SK-N-DZ (cell line): ENCODE results near the gene SLC7A8.

ENCODE experiments used
- DNase-seq: peaks from one replicate; pipeline ENCODE4 v3.0.0-alpha.2; 2015; ENCODE audit warnings: low spot score

SLC7A8 gene

DNA sequence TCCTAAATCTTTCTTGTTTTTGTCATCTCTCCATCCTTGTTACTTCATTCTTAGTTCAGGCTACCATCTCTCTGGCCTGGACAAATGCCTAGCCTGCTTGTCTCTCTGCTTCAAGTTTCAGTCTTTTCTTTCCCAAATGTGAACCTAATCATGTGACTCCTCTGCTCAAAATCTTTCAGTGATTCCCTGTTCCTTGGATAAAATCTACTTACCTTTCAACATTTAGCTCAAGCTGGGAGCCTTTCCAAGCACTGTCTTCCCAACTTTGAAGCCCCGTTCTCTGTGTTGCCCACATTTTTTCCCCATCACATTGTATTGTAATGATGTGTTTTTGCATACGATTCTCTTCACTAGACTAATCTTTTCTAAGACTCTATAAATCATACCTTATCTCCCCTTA is 24.7 kb downstream of the SLC7A8 start:
- DNase-seq, result no peak

DNA sequence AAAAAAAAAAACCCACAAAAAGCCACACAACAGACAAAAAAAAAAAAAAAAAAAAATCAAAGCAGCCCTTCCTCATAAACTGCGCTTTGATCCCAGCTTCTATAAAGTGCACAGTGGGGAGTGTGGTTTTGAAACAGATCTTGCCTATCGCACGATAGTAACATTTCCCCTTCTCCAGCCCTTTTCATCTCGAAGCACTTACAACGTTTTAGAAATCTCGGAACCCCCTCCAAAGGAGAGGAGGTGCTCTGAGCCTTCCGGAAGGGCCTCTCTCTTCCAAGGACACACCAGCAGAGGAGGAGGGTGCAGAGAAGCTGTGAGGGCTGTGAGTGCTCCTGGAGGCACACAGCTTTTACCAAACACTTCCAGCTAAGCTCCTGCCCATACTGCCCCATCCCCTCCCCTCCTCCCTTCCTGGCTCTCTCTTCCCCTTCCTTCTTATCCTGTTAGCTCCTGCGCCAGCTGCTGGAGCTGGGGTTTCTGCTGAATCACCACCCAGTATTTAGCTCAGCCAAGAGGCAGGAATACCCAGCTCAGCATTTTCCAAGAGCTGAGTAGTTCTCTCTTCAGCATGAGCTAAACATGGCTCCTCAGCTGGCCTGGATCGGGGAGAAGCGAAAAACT is 28.4 kb downstream of the SLC7A8 start:
- DNase-seq, result no peak

DNA sequence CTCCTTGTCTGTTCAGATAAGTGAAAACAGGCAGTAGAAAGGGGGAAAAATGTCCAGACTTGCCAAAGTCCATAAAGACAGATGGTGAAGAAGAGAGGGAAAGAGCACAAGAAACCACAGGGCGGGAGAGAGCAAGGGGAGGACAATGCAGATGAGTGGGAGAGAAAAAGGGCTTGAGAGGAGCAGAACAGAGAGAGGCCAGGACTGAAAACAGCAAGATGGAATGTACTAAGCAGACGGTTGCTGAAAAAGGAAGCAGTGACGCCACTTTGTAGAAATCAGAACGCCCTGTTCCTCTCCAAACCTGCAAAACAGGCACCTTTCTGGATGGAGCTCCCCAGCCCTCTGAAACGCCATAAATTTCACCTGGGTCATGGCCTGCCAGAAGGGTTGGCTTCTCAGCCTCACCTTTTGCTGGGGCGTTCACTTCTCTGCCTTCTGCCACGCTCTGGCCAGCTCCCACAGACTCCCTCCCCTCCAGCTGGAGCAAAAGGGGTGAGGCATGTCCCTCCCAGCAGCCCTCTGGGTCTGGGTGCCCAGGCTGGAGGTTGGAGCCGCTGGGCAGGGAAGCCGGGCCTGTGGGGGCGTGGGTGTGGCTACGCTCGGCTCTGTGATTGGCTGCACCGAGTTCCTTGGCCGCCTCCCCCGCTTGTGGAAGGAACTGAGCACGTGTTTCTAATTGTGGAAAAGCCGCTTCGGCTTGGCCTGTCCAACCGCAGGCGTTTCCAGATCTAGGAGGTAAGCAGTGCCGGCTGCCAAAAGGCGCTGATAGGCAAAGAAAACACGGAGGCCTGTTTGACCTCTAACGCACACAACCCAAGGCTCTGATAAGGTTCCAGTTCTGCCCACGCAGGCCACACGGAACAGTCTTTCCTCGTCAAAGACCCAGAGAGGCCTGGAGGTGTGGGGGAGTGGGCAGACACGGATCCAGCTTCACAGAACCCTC is 29.3 kb downstream of the SLC7A8 start:
- DNase-seq, result peak; percentile 37

DNA sequence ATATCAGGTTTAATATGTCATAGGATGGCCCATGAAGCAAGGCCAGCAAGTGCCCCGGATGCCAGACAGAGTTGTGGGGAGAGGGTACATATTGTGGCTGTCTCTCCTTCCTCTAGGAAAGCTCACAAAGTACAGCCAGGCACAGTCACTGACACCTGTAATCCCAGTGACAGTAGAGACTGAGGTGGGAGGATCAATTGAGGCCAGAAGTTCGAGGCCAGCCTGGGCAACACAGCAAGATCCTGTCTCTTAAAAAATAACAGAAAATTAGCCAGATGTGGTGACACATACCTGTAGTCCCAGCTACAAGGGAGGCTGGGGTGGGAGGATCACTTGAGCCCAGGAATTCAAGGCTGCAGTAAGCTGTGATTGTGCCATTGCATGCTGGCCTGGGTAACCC is 32.1 kb downstream of the SLC7A8 start:
- no peak for DNase-seq

DNA sequence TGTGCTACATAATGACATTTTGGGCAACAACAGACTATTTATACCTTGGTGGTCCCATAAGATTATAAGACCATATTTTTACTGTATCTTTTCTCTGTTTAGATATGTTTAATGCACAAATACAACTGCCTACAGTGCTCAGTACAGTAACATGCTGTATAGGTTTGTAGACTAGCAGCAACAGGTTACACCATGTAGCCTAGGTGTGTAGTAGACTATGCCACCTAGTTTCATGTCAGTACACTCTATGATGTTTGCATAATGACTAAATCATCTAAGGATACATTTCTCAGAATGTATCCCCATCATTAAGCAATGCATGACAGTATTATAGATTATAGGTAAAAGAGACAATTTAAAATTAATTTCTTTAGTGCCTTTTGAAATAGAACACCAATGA is 33.7 kb downstream of the SLC7A8 start:
- DNase-seq, result no peak

DNA sequence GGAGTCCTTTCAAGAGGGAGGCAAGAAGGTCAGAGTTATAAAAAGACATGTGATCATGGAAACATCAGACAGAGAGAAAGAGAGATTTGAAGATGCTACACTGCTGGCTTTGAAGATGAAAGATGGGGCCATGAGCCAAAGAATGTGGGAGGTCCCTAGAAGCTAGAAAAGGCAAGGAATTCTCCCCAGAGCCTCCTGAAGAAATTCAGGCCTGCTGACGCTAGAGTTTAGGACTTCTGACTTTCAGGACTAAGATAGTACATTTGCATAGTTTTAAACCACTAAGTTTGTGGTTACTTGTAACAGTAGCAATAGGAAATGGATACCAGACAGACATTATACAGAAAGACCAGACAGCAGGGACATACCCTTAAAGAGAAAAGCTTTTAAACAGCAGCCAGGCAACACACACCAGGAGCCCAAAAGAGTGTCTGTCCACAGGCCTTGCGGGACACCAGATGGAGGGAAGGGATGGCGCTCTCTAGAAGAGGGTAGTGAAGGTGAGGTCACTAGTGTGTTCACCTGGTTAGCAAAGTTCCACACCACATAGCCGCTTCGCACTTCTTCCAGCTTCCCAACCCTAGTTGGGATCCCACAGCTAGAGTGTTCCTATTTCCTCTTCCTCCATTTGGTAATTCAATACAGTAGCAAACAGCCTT is 34.7 kb downstream of the SLC7A8 start:
- DNase-seq, result no peak

DNA sequence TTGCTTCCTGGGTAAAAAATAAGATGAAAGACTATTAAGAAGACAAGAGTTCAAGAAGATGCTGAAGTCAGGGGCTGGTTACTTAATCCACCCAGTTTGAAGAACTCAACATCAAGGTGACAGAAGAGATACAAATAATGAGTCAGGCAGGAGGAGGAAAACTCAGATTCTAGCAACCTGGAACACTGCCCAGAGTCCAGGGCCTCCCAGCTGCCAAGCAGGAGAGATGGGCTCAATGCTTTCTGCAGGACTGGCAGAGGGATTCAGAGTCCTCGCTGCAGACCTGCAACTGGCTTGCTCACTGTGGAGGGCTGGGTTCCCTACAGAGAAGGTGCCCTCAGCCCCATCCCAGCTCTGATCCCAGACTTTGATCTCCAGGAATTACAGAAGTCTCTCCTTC is 35.8 kb downstream of the SLC7A8 start:
- DNase-seq, result no peak

DNA sequence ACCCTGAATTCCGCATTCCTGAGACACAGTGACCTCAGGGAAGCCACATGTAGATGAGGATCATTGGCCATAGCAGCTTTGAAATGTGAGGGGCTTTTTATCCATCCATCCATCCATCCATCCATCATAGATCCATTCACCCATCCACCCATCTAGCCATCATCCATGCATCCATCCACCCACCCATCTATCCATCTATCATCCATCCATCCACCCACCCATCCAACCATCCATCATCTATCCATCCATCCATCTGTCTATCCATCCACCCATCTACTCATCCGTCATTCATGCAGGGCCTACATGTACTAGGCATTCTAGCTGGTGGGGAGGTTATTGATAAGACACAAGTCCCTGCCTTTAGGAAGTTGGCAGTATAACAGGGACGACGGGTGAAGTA is 36.5 kb downstream of the SLC7A8 start:
- no peak for DNase-seq

DNA sequence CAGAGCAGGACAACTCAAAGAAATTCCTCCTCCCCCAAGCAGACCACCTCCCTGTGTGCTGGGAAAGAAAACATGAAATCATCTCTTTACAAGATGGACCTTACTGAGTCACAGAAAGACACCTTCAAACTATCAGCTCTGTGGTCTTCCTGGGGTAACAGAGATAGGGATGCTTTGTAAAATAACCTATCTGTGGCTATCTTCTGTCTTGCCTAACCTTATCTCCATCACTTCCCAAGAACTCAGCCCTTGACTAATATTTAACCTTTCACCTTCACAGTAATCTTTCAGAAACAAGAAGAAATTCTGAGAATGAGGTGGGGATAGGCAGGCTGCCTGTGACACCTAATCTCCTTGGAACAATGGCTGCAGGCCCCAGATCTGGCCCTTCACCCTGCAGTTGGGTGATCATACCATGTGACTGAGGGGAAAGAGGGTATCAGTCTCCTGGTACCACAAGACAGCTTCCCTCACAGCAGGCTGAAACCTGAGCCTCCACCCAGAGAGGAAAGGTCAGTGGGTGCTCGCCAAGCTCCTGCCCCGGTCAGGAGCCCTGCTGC is 37.0 kb downstream of the SLC7A8 start:
- no peak for DNase-seq

DNA sequence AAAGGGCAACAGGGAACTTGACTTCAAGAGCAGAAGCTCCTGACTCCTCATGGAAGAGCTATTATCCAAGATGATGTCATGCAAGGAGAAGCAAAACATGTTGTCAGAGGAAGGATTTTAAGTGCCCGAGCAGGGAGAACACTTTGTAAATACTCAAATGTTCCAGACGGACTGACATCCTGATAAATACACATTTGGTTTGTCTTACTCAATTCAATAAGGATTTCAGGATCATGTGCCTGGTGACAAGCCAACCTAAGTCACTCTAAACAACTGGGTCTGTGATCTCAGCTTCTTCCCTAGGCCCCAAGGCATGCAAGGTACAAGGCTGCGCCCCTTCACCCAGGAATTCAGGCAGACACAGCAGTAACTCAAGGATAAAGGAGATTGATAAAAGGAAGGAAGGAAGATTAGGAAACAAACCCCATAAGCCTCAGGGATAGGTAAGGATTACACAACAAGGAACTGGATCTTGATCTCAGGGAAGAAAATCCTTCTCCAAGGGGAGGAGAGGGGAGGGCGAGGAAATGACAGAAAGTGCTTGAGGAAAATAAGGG is 37.6 kb downstream of the SLC7A8 start:
- no peak for DNase-seq

DNA sequence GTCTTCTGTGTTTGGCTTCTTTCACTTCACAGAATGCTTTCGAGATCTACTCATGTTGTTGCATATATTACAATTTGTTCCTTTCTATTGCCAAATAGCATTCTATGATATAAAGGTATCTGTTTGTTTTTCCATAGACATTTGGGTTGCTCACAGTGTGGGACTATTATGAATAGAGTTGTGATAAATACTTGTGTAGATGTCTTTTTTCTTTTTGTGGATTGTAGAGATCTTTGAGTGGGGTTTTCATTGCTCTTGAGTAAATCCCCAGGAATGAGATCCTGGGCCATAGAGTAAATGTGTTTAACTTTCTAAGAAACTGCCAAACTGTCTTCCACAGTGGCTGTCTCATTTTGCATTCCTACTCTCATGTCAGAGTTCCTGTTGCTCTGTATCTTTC is 39.5 kb downstream of the SLC7A8 start:
- no peak for DNase-seq

DNA sequence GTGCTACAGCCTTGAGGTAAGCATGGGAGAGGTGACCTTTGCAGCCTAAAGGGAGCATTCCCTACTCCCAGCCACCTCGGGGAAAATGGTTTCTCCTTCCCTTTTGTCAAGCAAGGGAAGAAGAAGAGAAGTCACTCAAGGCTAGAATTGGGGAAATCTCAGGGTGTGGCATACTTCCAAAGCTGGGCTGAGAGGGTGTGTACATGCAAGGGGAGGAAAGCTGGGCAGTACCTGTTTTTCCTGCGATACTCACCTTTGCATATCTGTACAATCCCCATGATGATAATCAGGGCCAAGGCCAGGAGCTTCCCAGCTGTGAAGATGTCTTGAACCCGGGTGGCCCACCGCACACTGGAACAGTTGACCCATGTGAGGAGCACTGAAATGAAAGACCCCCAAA is 40.6 kb downstream of the SLC7A8 start:
- DNase-seq, result no peak

DNA sequence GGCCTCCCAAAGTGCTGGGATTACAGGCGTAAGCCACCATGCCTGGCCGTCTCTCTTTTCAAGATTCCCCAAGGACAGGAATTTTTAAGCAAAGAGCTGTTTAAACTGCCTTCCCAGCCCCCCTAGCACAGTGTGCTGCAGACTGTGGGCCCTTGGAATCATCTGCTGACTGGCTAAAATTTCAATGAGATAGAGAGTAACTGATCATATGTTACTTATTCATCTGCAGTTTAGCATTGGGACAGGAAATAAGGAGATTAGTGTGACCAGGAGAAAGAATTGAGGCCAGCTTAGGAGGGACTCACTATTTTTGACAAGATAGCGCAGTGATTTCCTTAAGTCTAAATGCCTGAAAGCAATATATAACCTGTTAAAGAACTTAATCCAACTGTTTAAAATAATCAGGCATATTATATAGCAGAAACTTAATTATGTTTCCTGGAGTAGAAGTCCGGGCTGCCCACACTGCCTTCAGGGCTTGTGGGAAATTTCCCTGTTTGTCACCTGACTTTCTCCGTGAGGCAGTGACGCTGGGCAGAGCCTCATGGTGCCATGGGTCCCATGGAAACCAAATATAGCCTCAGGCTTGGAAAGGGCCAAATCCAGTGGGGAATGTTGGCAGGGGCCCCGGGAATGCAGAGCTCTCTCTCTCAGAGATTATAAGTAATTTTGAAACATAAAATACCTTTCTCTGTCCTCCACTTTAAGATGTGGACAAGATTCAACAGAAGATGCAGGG is 41.6 kb downstream of the SLC7A8 start:
- no peak for DNase-seq

DNA sequence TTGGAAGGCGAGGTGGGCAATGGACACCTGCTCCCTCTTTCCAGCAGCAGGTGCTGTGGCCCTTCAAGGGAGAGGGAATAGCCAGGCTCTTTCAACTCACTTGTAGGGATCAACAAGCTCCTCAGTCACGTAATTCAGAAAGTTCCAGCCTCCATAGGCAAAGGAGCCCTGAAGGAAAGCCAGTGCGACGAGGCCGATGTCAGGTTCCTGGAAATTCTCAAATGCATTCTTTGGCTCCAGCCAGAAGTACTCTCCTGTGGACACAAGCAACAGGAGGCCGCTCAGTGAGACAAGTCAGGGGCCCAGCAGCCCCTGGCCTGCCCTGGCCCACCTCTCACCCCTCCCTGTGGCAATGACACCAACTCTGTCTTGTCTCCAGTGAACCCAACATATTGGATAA is 43.1 kb downstream of the SLC7A8 start:
- no peak for DNase-seq

DNA sequence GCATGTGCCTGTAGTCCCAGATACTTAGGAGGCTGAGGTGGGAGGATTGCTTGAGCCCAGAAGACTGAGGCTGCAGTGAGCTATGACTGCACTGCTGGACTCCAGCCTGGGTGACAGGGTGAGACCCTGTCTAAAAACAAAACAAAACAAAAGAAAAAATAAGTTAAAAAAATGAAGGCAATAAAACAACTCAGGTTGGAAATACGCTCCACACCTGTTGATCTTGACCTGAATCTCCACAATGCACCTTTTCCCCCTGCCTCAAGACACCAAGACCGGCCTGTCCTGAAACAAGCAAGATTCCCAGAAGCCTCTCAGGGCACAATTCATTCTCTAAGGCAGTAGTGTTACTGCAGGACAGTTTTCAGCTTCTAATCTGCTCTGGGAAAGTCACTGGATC is 43.6 kb downstream of the SLC7A8 start:
- no peak for DNase-seq

DNA sequence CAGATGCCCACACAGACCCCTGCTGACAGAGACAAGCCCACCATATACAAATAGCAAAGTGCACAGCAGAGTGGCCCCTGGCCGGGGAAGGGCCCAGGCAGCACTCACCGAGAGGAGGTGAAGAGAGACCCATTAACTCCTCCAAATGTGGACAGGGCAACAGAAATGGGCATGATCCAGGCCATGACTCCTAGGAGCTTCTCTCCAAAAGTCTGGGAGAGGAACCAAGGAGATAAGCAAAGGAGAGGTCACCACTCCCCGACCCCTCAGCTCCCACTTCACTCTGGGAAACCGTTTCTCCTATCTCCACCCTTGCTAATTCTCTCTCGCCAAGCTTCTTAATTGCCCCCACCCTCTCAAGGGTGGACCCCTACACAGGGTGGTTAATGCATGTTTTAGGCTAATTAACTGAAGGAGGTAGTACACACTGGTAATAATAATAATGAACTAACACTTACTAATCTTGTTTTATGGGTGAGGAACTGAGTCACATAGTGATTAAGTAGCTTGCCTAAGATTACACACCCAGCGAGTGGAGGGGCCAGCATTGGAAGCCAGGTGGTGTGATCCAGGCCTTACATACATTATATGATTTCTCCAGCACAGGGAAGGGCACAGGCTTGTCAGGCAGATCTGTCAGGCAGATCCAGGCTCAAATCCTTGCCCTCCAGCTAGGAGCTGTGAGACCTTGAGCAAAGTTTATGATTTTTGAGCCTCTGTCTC is 45.5 kb downstream of the SLC7A8 start:
- no peak for DNase-seq

DNA sequence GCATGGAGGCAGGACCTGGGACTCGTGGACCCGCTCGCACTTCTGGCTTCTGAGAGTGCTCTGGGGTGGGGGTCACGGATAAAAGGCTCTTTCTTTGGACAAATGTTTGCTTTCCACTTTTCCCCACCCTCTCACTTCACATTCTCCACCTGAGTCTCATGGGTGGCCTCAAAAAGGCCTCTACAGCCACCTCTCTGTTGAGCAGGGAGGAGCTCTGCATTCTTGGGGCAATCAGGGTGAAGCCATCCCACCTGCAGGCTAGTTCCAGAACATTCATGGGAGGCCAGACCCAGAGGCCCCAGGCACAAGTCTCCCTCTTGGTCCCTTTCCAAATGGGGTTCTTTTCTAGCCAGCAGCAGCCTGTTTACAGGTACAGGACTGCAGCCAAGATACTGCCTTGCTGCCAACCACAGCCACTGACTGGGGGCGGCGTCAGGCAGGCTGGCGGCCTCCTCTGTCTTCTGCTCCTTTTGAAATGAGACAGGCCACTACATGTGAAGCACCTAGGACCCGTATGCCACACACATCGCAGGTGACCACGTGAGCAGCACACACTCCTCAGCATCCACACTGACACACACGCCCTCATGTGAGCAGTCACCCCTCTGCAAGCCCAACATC is 46.2 kb downstream of the SLC7A8 start:
- no peak for DNase-seq

DNA sequence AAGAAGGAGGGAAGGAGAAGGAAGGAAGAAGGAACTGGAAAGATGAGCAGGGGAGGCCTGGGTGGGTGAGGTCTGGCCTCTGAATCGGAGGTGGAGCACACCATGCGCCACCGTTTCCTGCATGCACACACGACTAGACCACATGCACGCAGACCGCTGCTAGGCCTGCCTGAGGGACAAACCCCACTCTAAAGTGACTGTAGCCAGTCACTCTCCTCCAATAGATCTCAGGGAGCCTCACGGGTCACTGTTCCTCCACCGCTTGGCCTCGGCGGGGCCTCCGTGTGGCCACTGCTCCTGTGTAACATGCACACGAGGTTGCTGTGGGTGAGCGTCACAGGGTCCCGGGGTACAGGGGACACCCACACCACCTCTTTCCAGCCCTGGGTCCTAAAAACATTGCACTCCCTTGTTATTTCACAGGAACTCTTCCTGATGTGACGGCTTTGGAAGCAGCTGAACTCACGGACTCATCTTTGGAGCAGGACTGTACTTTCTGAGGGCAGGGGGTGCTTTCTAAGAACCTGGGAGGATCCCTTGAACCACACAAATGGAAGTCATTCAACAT is 46.8 kb downstream of the SLC7A8 start:
- no peak for DNase-seq

DNA sequence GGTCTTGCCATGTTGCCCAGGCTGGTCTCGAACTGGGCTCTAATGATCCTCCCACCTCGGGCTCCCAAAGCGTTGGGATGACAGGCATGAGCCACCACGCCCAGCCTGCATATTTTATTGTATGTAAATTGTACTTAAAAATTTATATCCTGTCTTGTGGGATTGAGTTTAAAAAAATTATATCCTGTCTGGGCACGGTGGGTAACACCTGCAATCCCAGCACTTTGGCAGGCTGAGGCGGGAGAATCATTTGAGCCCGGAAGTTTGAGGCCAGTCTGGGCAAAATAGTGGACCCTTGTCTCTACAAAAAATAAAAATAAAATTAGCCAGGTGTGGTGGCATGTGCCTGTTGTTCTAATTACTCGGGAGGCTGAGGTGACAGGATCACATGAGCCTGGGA is 50.5 kb downstream of the SLC7A8 start:
- no peak for DNase-seq

DNA sequence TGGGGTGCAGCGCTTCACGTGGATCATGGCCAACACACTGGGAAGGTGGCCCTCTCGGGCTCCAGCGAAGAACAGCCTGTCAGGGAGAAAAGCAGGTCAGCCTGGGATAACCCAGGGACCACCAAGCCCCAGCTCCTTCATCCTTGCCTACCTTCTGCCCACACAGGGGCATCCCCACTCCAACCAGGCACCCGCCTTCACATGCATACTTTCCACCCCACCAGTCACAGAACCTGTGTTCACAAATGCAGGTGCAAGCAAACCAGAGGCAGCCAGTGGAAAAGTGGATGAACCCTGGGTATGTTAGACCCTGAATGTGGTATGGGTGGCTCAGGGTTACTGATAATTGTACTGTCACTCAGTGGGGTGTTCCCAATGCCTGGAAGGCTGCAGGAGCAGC is 52.0 kb downstream of the SLC7A8 start:
- no peak for DNase-seq
